H1 (cell line): ENCODE data around the gene FAM170B. TPM values are rescaled to one million over a fixed set of nuclear protein-coding genes. Genes with fewer than 3 reads are reported as not detected.

Source experiments
- CTCF ChIA-PET: fragments of 300-600 bp; sonication (Branson Sonifier 250); formaldehyde crosslinking; loops from one replicate; lab custom pipeline; 2021; ENCODE audit not compliant: partially characterized antibody; lab: Charles Lee
- POLR2A ChIA-PET: fragments of 300-600 bp; sonication (Branson Sonifier 250); formaldehyde crosslinking; loops from one replicate; lab custom pipeline; 2021; ENCODE audit warnings: inconsistent platforms; ENCODE audit not compliant: partially characterized antibody; lab: Charles Lee
- DNase-seq, 2 experiments: peaks; one replicate each; pipeline versions ENCODE4 v3.0.0 to v3.0.0-alpha.2; 2010 to 2022; ENCODE audit warnings: low spot score in 2 of 2, low read depth in 1 of 2, mixed read lengths in 1 of 2
- FAIRE-seq: peaks from 2 replicates; lab custom pipeline; 2011; peaks lifted over from hg19 to GRCh38; lab: Jason Lieb, UNC
- H2AFZ ChIP-seq: 2 replicates; pipeline ENCODE4 v1.8.1; 2012; ENCODE audit warnings: low read length, inconsistent platforms
- H2AK5ac ChIP-seq: 2 replicates; pipeline ENCODE4 v1.6.1; 2013; ENCODE audit warnings: low read depth, low read length
- H2BK120ac ChIP-seq: replicated peaks from 2 replicates; pipeline ENCODE3; 2013; ENCODE audit warnings: low read depth, low read length, inconsistent platforms
- H2BK12ac ChIP-seq: 2 replicates; pipeline ENCODE4 v1.6.1; 2013; ENCODE audit warnings: low read depth, low read length
- H2BK15ac ChIP-seq: 2 replicates; pipeline ENCODE4 v1.6.1; 2013; ENCODE audit warnings: low read length
- H2BK20ac ChIP-seq: 2 replicates; pipeline ENCODE4 v1.6.1; 2013; ENCODE audit warnings: low read length
- H2BK5ac ChIP-seq: 2 replicates; pipeline ENCODE4 v1.6.1; 2013; ENCODE audit warnings: low read depth, low read length
- H3K14ac ChIP-seq: 2 replicates; pipeline ENCODE4 v1.6.1; 2013; ENCODE audit warnings: inconsistent platforms; ENCODE audit not compliant: insufficient read length
- H3K18ac ChIP-seq: 2 replicates; pipeline ENCODE4 v1.6.1; 2013; ENCODE audit warnings: low read length; ENCODE audit errors: extremely low read depth
- H3K23ac ChIP-seq: 2 replicates; pipeline ENCODE4 v1.6.1; 2013; ENCODE audit warnings: inconsistent platforms; ENCODE audit not compliant: insufficient read length
- H3K23me2 ChIP-seq: 2 replicates; pipeline ENCODE4 v1.6.1; 2013; ENCODE audit warnings: low read depth, low read length
- H3K27ac ChIP-seq: 2 replicates; pipeline ENCODE4 v1.6.1; 2011; ENCODE audit warnings: low read depth, low read length, inconsistent platforms
- H3K27me3 ChIP-seq, 4 experiments: replicated peaks in 1 of 4; 1 replicate in 1 of 4; 2 replicates in 3 of 4; pipeline versions ENCODE4 v1.6.1 to v1.8.1; 2011 to 2013; ENCODE audit warnings: low read length in 3 of 4, mild to moderate bottlenecking in 3 of 4, inconsistent platforms in 2 of 4, mixed read lengths in 2 of 4, moderate library complexity in 1 of 4; ENCODE audit not compliant: control insufficient read depth in 3 of 4, insufficient read depth in 3 of 4; ENCODE audit errors: extremely low read depth in 1 of 4
- H3K36me3 ChIP-seq, 4 experiments: 2 replicates each; pipeline versions ENCODE4 v1.6.1 to v1.8.1; 2011 to 2013; ENCODE audit warnings: mild to moderate bottlenecking in 4 of 4, low read length in 3 of 4, moderate library complexity in 2 of 4, control low read depth in 1 of 4, inconsistent platforms in 1 of 4; ENCODE audit not compliant: insufficient read depth in 4 of 4, control insufficient read depth in 2 of 4
- H3K4ac ChIP-seq: replicated peaks from 2 replicates; pipeline ENCODE3; 2013; ENCODE audit warnings: low read length, low read depth, mixed read lengths, inconsistent platforms; ENCODE audit not compliant: insufficient read length
- H3K4me1 ChIP-seq, 4 experiments: replicated peaks in 1 of 4; 1 replicate in 1 of 4; 2 replicates in 3 of 4; pipeline versions ENCODE4 v1.6.1 to v1.8.1; 2011 to 2013; ENCODE audit warnings: low read length in 3 of 4, inconsistent platforms in 2 of 4, mixed read lengths in 1 of 4; ENCODE audit not compliant: insufficient read depth in 4 of 4, control insufficient read depth in 3 of 4
- H3K4me2 ChIP-seq, 2 experiments: 2 replicates each; pipeline versions ENCODE4 v1.6.1 to v1.8.1; 2011 to 2013; ENCODE audit warnings: low read depth in 2 of 2, low read length in 2 of 2, control low read depth in 1 of 2, inconsistent platforms in 1 of 2, mild to moderate bottlenecking in 1 of 2; ENCODE audit not compliant: insufficient read depth in 1 of 2
- H3K4me3 ChIP-seq, 4 experiments: fragments of 200-600, 300-600 bp in 1 of 4; sonication (generic), shearing (Covaris generic), sonication (Bioruptor Twin) in 1 of 4; 2 replicates each; pipeline versions ENCODE4 v1.5.1 to v1.8.1; 2011 to 2016; ENCODE audit warnings: low read length in 4 of 4, low read depth in 3 of 4, control low read depth in 2 of 4, inconsistent platforms in 2 of 4, mild to moderate bottlenecking in 2 of 4, mixed read lengths in 1 of 4, moderate library complexity in 1 of 4; ENCODE audit not compliant: insufficient read depth in 2 of 4; ENCODE audit errors: extremely low read depth in 1 of 4
- H3K56ac ChIP-seq: replicated peaks from 2 replicates; pipeline ENCODE3; 2013; ENCODE audit warnings: low read depth, mild to moderate bottlenecking, mixed read lengths, low read length, inconsistent platforms; ENCODE audit not compliant: insufficient read length
- H3K79me1 ChIP-seq: 2 replicates; pipeline ENCODE4 v1.6.1; 2013; ENCODE audit warnings: low read depth, low read length, control low read depth
- H3K79me2 ChIP-seq, 2 experiments: 2 replicates each; pipeline versions ENCODE4 v1.6.1 to v1.8.1; 2012 to 2013; ENCODE audit warnings: low read length in 2 of 2, mild to moderate bottlenecking in 2 of 2, inconsistent platforms in 1 of 2; ENCODE audit not compliant: insufficient read depth in 2 of 2, control insufficient read depth in 1 of 2
- H3K9ac ChIP-seq, 4 experiments: replicated peaks in 1 of 4; 1 replicate in 1 of 4; 2 replicates in 3 of 4; pipeline versions ENCODE4 v1.6.1 to v1.8.1; 2011 to 2013; ENCODE audit warnings: low read depth in 3 of 4, low read length in 3 of 4, control low read depth in 2 of 4, mild to moderate bottlenecking in 2 of 4, moderate library complexity in 2 of 4, inconsistent platforms in 1 of 4; ENCODE audit errors: extremely low read depth in 1 of 4
- H3K9me3 ChIP-seq, 2 experiments: 2 replicates each; pipeline versions ENCODE4 v1.6.1 to v1.8.1; 2012 to 2013; ENCODE audit warnings: mild to moderate bottlenecking in 2 of 2, moderate library complexity in 2 of 2, control low read depth in 1 of 2, inconsistent platforms in 1 of 2, low read depth in 1 of 2, low read length in 1 of 2, mixed read lengths in 1 of 2; ENCODE audit not compliant: insufficient read depth in 2 of 2
- H4K20me1 ChIP-seq, 2 experiments: replicated peaks in 1 of 2; 2 replicates each; pipeline versions ENCODE3 to v1.8.1; 2011 to 2013; ENCODE audit warnings: inconsistent platforms in 2 of 2, low read length in 2 of 2, mild to moderate bottlenecking in 1 of 2; ENCODE audit not compliant: insufficient read depth in 2 of 2, control insufficient read depth in 1 of 2
- H4K5ac ChIP-seq: 2 replicates; pipeline ENCODE4 v1.6.1; 2013; ENCODE audit warnings: low read length, low read depth, mixed read lengths, inconsistent platforms; ENCODE audit not compliant: insufficient read length
- H4K8ac ChIP-seq: 2 replicates; pipeline ENCODE4 v1.8.0; 2013; ENCODE audit warnings: mild to moderate bottlenecking, moderate library complexity, low read length, inconsistent platforms; ENCODE audit not compliant: insufficient read depth; ENCODE audit errors: extremely low read depth
- H4K91ac ChIP-seq: replicated peaks from 2 replicates; pipeline ENCODE3; 2013; ENCODE audit warnings: low read length, mixed read lengths, inconsistent platforms; ENCODE audit not compliant: insufficient read length
- ATF2 ChIP-seq: IDR thresholded peaks from 2 replicates; pipeline ENCODE4 v1.6.1; 2012; ENCODE audit warnings: low read length, inconsistent platforms
- CREB1 ChIP-seq: IDR thresholded peaks from 2 replicates; pipeline ENCODE4 v1.6.1; 2012; ENCODE audit warnings: inconsistent platforms
- CTBP2 ChIP-seq: IDR thresholded peaks from 2 replicates; pipeline ENCODE4 v1.7.0; 2011; ENCODE audit warnings: borderline replicate concordance, mild to moderate bottlenecking, moderate library complexity, mixed read lengths, low read length; ENCODE audit not compliant: insufficient read depth, insufficient read length
- GABPA ChIP-seq: IDR thresholded peaks from 2 replicates; pipeline ENCODE4 v1.6.1; 2011; ENCODE audit warnings: mild to moderate bottlenecking, low read length, moderate library complexity, borderline replicate concordance; ENCODE audit not compliant: insufficient read depth
- JUN ChIP-seq: IDR thresholded peaks from 2 replicates; pipeline ENCODE4 v1.6.1; 2011; ENCODE audit warnings: low read depth, mild to moderate bottlenecking, improper control_type of control experiment, low read length
- KDM1A ChIP-seq: fragments of 200-600, 300-600 bp; sonication (generic); IDR thresholded peaks from 2 replicates; pipeline ENCODE4 v1.7.1; 2016; ENCODE audit warnings: mild to moderate bottlenecking, low read length, borderline replicate concordance
- KDM4A ChIP-seq: IDR thresholded peaks from one replicate; pipeline ENCODE4 v1.7.1; 2012; ENCODE audit warnings: low read depth, mild to moderate bottlenecking, moderate library complexity, low read length, inconsistent platforms; ENCODE audit not compliant: severe bottlenecking
- POU5F1 ChIP-seq: IDR thresholded peaks from 2 replicates; pipeline ENCODE4 v1.6.1; 2011; ENCODE audit warnings: low read depth, mild to moderate bottlenecking, low read length, moderate library complexity
- WGBS, 2 experiments: shearing (Covaris generic) in 1 of 2; methylation state at CpG; one replicate each; pipeline versions ENCODE4 v1.1.6 to v1.1.7; 2013 to 2015; ENCODE audit warnings: low lambda C conversion rate in 2 of 2, mixed read lengths in 2 of 2, inconsistent platforms in 1 of 2, low coverage in 1 of 2, missing lambda C conversion rate in 1 of 2; ENCODE audit not compliant: insufficient replicate concordance in 2 of 2, insufficient coverage in 1 of 2, insufficient read length in 1 of 2; ENCODE audit errors: extremely low coverage in 1 of 2, missing lambda C conversion rate in 1 of 2; 5-methylcytosine and 5-hydroxymethylcytosine counted together
- polyA plus RNA-seq, 7 experiments: library from polyadenylated mRNA; depleted of rRNA in 3 of 7; stranded (reverse) in 5 of 7; unstranded in 2 of 7; fragments of >200 nt in 5 of 7; fragments of 200-250 nt in 2 of 7; gene quantifications; 1 replicate in 5 of 7; 2 replicates in 1 of 7; 4 replicates in 1 of 7; pipeline versions ENCODE4 v1.2.1 to v1.2.3, GENCODE V29; 2011 to 2013; ENCODE audit warnings: missing spikeins in 2 of 7, mixed read lengths in 2 of 7
- total RNA-seq: library from RNA; stranded (reverse); fragmentation: NEBNext Ultra II Directional; extraction: Animal tissue kit (Norgen Biotek cat#: 25700); gene quantifications from 2 replicates; pipeline ENCODE4 v1.2.1, GENCODE V29; 2021

Gene FAM170B
- total and polyA plus RNA-seq, 2 of the 8 experiments (the other 6 are each of a cell fraction or from before 2014, with no cell fraction given), result not detected

GRCh38 chr10:49157229-49157628 is 23.4 kb upstream of the FAM170B start:
- WGBS, 2 experiments, result 82% methylated on average over 3 of the region's 3 CpGs; no CpG with 5 or more reads in 1 of the 2 experiments
- Histone ChIP-seq H3K23ac (no peak overlapping the region), H3K79me2 (no peaks in the 10 kb centered on the region), H3K79me1 (no peaks in the 10 kb centered on the region), H3K4me1 (peaks cover 0 to 2% (median under 1%) of the 10 kb centered on the region in 4 experiments; a peak in 2 of 7 replicates), H3K56ac (no peak overlapping the region), H3K9ac (no peak overlapping the region)
- TF ChIP-seq ATF2 (no peak), CTBP2 (no peak), GABPA (no peak), KDM4A (no peak), POU5F1 (no peak), CREB1 (no peak), KDM1A (no peak), JUN (no peak)
- TF ChIP-seq, all 59 proteins: peak for 0
- no peak overlapping the region for H4K5ac ChIP-seq
- DNase-seq, result no peak
- no peak overlapping the region for H2BK5ac ChIP-seq
- peak overlapping the region; percentile 8 for H4K91ac ChIP-seq
- CTCF ChIA-PET, result interaction anchor here (1.0 to 1.7 kb wide), 2 partner anchors 12 to 19 kb away, joined by 4 read pairs; no protein-coding TSS in a partner anchor
- H3K14ac ChIP-seq, result no peak overlapping the region
- no peaks in the 10 kb centered on the region for H4K20me1 ChIP-seq
- H3K36me3 ChIP-seq, result no peaks in the 10 kb centered on the region
- no peak overlapping the region for H3K18ac ChIP-seq
- POLR2A ChIA-PET, result no interaction called here
- no peak overlapping the region for H3K27ac ChIP-seq
- FAIRE-seq, result no peak
- no peaks in the 10 kb centered on the region for H3K9me3 ChIP-seq
- no peaks in the 10 kb centered on the region for H3K27me3 ChIP-seq
- peak overlapping the region; percentile 17; the same call in 1 of the 2 replicates for H2BK20ac ChIP-seq
- H2AFZ ChIP-seq, result no peak overlapping the region
- H3K4ac ChIP-seq, result no peak overlapping the region
- no peak overlapping the region for H3K4me3 ChIP-seq
- H4K8ac ChIP-seq, result no peak overlapping the region; the same call in 1 of the 2 replicates
- H2BK15ac ChIP-seq, result no peak overlapping the region
- no peak overlapping the region for H3K4me2 ChIP-seq
- no peak overlapping the region for H2BK120ac ChIP-seq
- H2BK12ac ChIP-seq, result 0 out of 2 replicates have a peak overlapping the region, but pooled peaks have one; percentile 4
- no peaks in the 10 kb centered on the region for H3K23me2 ChIP-seq
- no peak overlapping the region for H2AK5ac ChIP-seq
